NCI-H748 (cell line): ENCODE results near the gene SYTL5.

Source experiments
- DNase-seq: peaks from one replicate; lab custom pipeline; 2025; ENCODE audit not compliant: unreplicated experiment; lab: John Stamatoyannopoulos, UW

Gene SYTL5

DNA sequence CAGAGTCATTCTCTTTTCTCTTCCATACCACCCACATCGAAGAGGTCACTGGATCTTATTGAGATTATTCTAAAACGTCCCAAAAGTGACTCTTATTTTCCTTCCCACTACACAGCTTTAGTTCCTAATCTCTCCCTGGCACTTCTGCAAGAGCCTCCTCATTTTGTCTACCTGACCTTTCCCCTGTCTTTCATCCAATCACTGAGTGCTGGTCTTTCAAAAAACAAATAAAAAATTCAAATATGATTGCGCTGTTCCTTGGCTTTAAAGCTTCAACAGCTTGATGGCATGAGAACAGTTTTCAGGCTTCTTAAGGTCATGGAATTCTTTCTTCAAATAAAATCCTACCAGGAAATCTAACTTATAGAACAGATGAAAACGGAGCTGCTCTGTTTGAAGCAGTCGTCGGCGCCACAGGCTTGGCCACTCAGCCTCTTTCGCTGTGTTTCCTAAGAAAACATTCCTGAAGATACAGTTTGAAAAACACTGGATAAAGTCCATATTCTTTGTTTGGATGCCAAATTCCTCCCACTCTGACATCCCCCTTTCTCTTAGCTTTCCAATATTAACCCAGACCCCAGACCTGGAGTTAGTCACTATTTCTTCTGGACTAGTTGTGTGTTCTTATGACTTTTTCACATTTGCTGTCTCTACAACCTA lies 12.5 kb downstream of the SYTL5 start:
- no peak for DNase-seq

DNA sequence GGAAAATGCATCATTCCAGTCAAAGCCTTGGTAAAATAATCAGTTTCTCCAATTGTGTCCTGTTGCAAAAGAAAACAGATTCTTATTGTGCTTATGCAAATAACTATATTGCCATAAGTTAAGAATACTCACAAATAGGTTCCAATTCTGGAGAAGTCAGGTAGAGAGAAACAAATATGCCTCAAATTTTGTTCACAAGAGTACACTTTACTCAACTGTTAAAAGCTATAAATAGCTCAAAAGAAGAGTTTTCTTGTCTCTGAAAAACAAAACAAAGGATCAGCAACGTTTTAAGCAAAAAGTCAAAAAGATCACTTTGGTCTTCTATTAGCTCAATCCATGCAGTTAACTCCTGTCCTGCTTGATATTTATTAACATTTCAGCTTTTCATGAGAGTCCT lies 21.9 kb downstream of the SYTL5 start:
- DNase-seq = no peak

DNA sequence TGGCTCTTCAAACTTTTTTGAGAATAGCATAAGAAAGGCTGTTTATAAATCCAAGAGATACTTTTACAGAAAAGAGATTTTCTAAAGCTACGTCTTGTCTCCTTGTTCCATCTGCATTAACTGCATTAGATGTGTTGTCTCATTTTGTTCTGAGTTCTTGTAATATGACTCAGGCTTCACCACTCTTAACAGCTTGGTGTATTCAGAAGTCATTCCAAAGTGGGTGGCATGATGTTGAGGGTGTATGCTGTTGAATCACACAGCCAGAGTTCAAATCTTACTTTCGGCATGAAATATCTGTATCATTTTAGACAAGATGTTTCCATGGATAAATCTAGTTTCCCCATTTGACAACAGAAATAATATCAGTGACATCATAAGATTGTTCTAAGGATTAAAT lies 30.1 kb downstream of the SYTL5 start:
- no peak for DNase-seq

DNA sequence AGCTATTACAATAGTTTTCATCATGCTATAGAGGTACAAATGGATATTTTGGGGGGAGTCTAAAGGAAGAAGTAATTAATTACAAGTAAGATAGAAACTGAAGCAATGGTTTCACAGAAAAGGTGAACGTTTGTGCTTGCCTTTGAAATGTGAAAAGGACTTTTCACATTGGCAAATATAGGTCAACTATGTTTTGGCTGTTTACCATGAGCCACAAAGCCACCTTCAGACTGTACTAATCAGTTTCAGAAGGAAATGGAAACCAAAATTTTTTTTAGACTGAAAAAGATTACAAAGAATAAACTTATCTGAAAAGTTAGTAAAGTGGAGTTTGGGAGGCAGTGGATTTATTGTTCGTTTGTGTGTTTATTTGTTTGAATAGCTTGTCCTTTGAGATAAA lies 32.1 kb downstream of the SYTL5 start:
- DNase-seq = no peak

DNA sequence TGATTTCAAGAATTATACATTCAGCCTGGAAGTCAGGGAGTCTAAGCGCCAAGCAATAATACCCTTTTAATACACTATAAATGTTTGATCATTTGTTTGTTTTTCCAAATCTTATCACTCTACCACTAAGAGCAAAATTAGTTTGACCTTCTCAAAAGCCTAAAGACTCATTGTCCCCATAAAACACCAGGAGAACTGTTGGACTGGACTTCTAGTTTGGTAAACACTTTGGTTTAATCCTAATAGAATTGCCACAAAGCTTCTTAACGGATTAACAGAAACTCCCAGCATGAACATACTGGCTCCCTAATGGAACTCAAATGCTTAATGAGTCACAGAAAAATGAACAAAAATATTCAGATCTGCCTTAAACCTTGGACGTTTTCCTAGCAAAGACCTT lies 34.9 kb downstream of the SYTL5 start:
- no peak for DNase-seq

DNA sequence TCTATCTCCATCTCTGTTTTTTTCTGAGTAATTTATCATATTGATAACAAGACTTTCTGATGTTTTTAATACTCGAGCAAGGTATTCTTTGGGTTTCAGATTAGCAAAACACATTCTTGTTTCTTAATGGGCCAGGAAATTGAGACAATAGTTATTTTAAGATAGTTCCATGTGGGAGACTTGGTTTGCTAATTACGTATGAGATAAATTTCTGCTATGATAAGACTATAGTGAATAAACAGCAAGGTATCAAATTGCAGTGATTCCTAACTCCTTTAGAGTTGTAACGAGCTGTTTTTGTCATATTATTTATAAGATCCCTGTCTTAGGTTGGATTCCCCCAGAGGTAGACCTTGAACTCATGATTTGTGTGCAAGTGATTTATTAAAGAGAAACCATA lies 38.3 kb downstream of the SYTL5 start:
- DNase-seq = no peak

DNA sequence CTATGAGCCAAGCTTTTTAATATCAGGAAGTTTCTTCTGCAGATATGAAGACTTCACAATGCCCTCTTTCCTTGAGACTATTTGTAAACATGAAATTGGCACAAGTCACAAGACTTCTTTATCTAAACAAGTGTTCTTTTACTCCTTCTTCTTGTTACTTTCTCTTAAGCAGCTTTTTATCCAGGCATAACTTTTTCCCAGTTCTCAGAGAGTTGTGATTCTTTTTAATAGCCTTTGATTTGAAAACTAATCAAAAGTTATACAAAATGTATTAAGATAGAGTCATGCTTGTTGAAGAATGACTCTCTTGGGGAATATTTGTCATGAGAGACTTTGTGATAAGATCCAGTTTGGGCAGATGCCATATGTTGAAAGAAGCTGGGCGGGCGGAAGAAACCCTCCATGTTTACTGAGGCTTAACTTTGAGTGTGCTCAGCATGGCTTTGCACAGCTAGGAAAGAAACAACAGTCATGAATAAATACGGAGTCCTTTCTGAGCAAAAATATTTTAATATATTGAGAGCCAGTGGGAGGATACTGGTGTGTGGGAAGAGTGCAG lies 39.3 kb downstream of the SYTL5 start:
- DNase-seq = no peak

DNA sequence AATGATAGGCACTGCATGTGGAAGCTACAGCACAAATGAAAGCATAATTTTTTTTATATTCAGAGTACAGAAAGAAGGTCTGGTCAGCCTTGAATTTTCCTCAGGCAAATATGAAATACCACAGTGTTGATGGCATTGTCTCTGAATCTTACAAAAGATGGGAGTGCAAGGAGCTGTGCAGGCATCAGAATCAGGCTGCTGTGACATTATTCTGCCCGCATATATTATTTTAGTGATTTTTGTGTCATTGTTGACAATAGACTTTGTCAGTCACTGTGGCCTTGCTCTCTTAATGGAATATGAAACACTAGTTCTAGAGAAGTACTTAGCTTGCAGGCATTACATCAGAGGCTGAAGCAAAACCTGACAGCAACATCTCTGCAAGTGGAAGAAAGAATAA lies 42.5 kb downstream of the SYTL5 start:
- DNase-seq = no peak

DNA sequence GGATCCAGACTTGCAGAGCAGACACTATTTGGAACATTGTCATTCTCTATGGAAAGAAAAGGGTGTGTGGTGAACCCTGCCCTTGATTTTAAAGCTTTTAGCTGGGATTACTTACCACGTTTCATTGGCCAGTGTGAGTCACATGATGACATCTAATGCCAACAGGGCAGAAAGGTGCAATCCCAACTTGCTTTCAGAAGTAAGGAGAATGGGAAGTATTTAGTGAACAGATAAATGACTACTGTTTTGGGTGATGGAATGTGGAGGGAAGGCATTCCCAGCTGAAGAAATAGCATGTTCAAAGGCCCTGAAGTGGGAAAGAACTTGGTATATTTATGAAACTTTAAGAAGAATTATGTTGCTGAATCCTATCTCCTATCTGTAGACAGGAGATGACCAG lies 44.5 kb downstream of the SYTL5 start:
- no peak for DNase-seq

DNA sequence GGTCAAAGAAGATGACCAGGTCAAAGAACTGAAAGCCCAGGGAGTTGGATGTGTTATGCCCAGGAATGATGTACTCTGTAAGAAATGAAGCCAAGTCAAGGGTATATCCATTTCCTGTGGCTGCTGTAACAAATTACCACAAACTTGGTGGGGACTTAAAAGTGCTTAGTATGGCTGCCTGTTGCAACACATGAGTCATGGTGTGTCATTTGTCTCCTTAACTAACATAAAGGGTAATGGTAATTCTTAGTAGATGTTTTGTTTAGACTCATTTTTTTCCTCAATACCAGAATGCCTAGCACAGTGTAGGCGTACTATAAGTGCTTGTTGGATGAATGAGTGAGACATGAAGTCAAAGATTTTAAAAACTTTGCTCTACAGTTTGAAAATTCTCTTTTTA lies 45.7 kb downstream of the SYTL5 start:
- DNase-seq = no peak

DNA sequence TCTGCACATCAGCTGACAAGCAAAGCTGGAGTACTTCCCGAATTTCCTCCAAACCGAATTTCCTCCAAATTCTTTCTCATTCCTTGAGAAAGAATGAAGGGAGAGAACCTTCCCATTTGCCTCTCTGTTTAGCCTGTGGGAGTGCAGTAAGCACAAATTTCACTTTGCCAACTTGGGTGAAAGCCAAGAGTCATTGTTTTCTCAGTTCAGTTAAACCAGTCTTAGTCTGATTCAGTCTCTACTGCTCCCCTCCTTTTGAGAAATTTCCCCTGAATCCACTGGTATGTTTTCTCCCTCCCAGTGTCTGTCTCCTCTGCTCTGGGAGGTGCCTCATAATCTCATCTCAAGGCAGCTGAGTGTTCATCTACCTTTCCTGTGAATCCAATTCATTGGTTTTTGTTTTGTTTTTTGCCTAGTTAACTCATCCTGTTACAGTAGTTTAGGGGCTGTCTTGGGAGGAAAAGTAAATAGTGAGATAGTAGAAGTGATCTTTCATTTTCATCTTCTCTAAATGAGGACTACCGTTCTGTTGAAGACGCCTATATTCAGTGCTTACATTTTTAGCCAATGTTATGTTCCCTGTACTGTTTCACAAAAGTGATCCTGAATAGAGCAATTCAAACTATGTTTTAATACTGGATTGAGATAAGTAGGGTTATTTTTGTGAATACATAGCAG lies 49.0 kb downstream of the SYTL5 start:
- no peak for DNase-seq

DNA sequence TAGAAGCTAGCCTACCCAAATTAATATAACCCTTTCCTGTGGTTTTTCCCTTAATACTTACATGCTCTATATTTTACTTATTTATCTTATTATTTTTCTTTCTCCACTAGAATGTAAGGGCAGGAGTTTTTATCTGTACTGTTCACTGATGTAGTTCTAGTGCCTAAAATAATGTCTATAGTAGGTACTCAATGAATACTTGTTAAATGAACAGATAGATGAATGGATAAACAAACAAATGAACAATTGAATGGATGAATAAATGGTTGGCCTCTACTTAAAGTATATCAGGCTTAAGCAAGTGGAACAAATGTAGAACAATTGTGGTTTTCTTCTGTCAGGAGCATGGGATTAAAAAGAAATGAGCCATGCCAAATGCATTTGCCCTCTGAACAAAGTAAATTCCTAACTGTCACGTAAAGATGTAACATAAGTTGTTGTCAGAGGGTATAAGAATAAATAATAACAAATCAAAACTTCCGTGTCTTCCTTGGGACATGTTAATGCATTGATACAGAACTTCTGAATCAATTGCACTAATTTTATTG lies 54.1 kb downstream of the SYTL5 start:
- DNase-seq = no peak

DNA sequence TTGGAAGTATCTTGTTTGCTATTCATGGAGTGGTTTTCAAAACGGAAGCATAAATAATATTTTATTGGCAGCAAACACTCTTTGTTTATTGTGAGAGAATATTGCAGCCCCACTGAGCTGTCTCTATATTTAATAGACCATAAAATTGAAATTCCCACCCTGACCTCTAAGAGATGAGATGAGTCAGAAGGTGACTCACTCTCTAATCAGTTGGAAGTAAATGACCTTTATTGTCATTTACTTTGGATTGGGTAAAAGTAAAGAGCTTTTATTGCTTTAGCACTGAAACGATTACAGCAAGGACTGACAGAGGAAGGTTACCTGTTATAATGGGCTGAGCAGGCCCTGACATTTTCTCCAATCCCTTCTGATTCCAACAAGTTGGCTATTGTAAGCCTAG lies 55.0 kb downstream of the SYTL5 start:
- DNase-seq = no peak

DNA sequence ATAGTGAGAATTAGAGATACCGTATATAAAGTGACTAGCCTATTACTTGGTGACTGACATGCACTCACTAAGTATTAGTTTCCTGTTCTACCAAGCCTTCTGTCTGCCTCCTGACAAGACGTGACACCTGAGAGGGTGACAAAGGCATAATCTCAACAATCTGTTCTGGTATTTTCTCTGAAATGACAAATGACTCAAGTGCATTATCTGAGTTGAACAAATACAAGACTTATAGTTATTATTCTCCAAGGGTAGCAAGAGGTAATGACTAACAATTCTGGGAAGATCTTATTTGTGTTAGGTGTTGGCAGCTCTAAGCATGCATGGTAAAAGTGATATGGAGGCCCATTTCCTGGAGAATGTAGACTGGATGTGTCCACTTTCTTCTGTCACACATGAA lies 60.6 kb downstream of the SYTL5 start:
- no peak for DNase-seq

DNA sequence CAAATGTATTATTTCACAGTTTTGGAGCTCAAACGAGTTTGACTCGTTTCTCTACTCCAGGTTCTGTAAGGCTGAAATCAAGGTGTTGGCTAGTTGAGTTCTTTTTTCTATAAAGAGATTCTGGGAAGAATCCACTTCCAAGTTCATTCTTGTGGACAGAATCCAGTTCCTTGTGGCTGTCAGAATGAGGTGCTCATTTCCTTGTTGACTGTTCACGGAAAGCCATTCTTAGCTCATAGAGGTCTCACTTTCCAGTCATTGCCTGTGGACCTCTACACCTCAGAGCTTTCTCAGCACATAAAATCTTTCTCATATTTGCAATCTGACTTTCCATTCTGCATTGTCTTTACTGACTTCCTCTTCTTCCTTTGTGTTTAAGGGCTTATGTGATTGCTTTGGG lies 62.9 kb downstream of the SYTL5 start:
- DNase-seq = no peak

DNA sequence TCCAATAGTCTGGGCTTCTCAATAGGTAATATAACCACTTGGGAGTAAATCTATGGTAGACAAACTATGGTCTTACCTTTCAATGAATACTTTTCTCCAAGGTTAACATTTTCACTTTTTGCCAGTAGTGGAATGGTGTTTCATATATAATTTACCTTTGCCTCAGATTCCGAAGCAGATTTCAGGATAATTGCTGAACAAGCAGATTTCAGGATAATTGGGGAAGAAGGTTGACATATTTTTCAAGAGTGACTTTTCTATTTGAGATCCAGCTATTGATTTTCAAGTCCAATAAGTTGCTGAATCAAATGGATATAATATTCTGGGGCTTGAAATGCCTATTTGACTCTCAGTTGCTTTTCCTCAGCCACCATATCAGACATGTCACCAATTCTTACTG lies 63.6 kb downstream of the SYTL5 start:
- DNase-seq = no peak

DNA sequence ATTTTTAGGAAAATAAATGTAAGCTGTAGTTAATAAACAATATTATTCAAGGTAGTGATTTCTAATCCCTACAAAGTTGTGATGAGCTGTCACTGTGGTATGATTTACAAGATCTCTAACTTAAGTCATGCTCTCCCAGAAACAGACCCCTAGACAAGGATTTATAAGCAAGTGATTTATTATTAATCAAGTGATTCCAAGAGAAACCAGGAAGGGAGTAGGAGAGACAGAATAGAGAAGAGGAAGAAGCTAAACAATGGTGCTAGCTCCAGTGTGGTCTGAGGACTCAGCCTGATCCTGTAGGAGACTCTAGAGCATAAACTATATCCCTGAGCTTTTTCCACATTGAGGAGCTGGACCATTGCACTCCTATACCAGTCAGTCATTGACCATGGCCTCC lies 73.1 kb downstream of the SYTL5 start:
- DNase-seq = no peak

DNA sequence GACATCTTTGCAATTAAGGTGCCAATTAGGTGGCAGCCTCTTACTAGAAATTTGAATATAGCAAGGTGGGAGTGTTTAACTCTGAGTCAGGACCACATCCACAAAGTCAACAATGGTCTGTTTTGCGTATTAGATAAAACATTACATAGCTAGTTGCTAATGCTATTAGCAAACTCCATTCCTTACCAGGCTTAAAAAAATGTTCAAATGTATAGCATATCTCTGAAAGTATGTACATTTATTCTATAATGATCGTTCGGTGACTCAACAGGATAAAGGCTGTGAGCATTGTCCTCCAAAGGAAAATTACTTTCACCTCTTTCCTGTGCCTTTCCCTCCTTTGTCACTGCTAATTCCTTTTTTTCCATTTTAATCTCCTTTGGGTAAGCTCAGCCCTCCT lies 74.5 kb downstream of the SYTL5 start:
- no peak for DNase-seq

DNA sequence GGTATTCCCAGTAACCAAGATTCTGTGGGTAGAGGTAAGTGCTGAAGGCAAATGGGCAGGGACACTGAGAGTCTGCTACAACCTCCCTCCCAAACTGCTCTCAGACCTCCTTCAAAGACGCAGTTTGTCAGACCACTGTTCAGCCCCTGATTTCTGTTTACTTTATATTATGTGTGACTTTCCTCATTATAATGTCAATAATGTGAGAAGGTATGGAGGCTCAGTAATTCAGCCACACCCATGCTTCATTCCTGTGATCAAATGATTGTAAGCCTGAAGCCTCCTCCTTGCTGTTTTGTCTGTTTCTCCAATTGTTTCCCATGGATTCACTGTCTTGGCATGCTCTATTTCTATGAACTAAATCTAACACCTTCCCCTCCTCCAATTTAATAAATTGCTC lies 75.6 kb downstream of the SYTL5 start:
- DNase-seq = no peak

DNA sequence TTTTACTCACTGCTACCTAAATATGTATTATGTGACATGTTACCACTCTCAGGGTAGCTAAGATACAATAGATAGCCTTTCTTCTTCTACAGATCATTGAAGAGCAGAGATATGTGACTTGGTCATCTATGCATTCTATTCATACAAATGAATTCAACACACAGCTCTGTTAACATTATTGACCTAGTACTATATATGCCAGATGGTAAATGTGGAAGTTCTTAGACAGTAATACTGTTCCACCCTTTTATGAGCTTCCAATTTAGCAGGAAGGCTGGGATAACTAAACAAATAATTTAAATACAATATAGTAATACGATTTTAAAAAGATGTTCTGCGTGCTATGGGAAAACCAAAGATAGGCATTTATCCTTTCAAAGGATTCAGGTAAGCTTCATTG lies 76.0 kb downstream of the SYTL5 start:
- DNase-seq = no peak

DNA sequence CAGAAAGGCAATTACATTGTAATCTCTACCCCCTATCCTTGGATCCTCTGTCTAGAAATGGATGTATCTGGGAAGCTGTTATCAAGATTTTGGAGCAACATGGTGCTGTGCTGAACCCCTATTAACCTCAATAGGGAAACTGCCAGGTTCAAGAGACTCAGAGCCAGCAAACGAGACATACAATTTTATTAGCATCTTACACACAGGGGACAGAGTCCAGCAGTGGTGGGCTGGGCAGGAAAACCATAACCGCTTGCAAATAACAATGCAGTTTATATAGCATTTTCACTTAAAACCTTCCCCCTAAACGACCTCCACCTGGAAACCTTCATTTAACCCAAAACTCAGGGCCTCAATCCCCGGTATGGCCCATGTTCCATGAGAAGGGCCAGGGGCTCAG lies 79.5 kb downstream of the SYTL5 start:
- DNase-seq = no peak

DNA sequence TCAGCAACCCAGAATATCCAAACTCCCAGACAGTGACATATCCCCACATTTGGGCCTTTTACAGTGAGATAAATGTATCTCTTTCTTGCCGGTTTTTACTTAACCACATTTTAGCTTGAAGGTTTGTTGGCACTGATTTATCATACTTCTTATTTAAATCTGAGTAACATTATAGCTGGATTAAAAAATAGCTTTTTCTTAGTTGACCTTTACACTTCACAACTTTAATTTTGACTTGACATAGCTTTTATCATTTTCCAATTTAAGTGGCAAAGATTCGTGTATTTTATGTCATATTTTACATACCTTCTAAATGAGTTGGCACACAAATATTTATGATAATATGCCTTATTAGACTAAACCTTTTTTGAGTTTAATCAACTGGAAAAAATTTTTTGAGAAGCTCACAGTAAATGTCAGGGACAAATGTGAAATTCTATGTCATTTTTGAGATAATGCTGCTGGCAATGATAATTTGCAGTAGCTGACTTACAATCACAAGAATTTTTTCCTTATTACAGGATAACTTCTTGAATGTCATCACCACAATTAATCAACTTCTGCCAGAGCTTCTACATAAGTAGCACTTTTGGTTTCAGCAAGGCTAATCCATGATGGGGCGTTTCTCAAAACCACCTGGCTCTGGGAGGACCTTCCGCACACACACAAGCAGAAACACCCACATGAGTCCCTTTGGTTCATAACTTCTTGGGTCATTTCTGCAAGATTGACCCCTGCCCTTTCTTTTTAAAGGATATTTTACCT lies 80.3 kb downstream of the SYTL5 start:
- DNase-seq = no peak
